ENCODE results near the gene SDK1.

DNA sequence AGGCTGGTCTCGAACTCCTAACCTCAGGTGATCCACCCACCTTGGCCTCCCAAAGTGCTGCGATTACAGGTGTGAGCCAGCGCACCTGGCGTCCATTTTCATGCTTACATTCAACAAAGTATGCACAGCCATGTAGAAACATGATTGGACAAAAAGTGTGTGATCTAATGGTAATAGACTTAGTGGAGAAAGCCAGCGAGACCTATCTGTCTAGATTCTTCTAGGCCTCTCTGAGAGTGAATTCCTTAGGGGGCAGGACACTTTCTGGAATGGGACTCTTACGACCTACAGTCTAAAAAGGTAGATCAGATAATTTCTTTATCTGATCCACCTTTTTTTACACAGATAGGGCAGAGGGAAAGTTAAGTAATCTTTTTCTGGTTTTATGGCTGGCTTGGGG, 46.3 kb upstream of the SDK1 start:
- TF ChIP-seq, protein P1, sequence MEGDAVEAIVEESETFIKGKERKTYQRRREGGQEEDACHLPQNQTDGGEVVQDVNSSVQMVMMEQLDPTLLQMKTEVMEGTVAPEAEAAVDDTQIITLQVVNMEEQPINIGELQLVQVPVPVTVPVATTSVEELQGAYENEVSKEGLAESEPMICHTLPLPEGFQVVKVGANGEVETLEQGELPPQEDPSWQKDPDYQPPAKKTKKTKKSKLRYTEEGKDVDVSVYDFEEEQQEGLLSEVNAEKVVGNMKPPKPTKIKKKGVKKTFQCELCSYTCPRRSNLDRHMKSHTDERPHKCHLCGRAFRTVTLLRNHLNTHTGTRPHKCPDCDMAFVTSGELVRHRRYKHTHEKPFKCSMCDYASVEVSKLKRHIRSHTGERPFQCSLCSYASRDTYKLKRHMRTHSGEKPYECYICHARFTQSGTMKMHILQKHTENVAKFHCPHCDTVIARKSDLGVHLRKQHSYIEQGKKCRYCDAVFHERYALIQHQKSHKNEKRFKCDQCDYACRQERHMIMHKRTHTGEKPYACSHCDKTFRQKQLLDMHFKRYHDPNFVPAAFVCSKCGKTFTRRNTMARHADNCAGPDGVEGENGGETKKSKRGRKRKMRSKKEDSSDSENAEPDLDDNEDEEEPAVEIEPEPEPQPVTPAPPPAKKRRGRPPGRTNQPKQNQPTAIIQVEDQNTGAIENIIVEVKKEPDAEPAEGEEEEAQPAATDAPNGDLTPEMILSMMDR (IDR thresholded peaks at IDR 0.05 in 2 of 3, conservative IDR thresholded peaks at IDR 0.05 in 1 of 3; ENCODE audit: control insufficient read depth in 2 of 3, extremely low read depth in 1 of 3, insufficient read depth in 1 of 3, low read depth in 3 of 3, low read length in 3 of 3) = no peak
- TF ChIP-seq CEBPB (IDR thresholded peaks at IDR 0.05; ENCODE audit: borderline replicate concordance in 1 of 2, low read depth in 2 of 2, low read length in 2 of 2) (no peak), POLR2A (IDR thresholded peaks at IDR 0.05; ENCODE audit: low read depth, low read length) (no peak), SIN3A (IDR thresholded peaks at IDR 0.05; ENCODE audit: low read depth, low read length) (no peak), EZH2 (IDR thresholded peaks at IDR 0.05; ENCODE audit: borderline replicate concordance, control insufficient read depth, low read depth, low read length) (no peak), MXI1 (IDR thresholded peaks at IDR 0.05; ENCODE audit: low read depth, low read length) (no peak), NFXL1 (IDR thresholded peaks at IDR 0.05; ENCODE audit: borderline replicate concordance) (no peak), BCL11A (IDR thresholded peaks at IDR 0.05; ENCODE audit: low read depth, low read length) (no peak), EGR1 (IDR thresholded peaks at IDR 0.05; ENCODE audit: borderline replicate concordance in 1 of 2, low read depth in 2 of 2, low read length in 2 of 2) (no peak), POLR2AphosphoS2 (IDR thresholded peaks at IDR 0.05; ENCODE audit: low read depth, low read length) (no peak)
- TF ChIP-seq, protein P2, sequence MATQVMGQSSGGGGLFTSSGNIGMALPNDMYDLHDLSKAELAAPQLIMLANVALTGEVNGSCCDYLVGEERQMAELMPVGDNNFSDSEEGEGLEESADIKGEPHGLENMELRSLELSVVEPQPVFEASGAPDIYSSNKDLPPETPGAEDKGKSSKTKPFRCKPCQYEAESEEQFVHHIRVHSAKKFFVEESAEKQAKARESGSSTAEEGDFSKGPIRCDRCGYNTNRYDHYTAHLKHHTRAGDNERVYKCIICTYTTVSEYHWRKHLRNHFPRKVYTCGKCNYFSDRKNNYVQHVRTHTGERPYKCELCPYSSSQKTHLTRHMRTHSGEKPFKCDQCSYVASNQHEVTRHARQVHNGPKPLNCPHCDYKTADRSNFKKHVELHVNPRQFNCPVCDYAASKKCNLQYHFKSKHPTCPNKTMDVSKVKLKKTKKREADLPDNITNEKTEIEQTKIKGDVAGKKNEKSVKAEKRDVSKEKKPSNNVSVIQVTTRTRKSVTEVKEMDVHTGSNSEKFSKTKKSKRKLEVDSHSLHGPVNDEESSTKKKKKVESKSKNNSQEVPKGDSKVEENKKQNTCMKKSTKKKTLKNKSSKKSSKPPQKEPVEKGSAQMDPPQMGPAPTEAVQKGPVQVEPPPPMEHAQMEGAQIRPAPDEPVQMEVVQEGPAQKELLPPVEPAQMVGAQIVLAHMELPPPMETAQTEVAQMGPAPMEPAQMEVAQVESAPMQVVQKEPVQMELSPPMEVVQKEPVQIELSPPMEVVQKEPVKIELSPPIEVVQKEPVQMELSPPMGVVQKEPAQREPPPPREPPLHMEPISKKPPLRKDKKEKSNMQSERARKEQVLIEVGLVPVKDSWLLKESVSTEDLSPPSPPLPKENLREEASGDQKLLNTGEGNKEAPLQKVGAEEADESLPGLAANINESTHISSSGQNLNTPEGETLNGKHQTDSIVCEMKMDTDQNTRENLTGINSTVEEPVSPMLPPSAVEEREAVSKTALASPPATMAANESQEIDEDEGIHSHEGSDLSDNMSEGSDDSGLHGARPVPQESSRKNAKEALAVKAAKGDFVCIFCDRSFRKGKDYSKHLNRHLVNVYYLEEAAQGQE (IDR thresholded peaks at IDR 0.05; ENCODE audit: low read depth, low read length) = no peak
- TF ChIP-seq, protein P3, sequence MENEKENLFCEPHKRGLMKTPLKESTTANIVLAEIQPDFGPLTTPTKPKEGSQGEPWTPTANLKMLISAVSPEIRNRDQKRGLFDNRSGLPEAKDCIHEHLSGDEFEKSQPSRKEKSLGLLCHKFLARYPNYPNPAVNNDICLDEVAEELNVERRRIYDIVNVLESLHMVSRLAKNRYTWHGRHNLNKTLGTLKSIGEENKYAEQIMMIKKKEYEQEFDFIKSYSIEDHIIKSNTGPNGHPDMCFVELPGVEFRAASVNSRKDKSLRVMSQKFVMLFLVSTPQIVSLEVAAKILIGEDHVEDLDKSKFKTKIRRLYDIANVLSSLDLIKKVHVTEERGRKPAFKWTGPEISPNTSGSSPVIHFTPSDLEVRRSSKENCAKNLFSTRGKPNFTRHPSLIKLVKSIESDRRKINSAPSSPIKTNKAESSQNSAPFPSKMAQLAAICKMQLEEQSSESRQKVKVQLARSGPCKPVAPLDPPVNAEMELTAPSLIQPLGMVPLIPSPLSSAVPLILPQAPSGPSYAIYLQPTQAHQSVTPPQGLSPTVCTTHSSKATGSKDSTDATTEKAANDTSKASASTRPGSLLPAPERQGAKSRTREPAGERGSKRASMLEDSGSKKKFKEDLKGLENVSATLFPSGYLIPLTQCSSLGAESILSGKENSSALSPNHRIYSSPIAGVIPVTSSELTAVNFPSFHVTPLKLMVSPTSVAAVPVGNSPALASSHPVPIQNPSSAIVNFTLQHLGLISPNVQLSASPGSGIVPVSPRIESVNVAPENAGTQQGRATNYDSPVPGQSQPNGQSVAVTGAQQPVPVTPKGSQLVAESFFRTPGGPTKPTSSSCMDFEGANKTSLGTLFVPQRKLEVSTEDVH (IDR thresholded peaks at IDR 0.05; ENCODE audit: low read depth, partially characterized antibody) = no peak

Data from GM12878 (cell line).